MG63 (cell line): ENCODE results near the gene EYA2. TPM values are rescaled to one million over a fixed set of nuclear protein-coding genes. Genes with fewer than 3 reads are reported as not detected.
"Not testable (repeated sequence)": the region's sequence is repeated elsewhere in the genome, so short reads cannot be mapped to it uniquely, and the experiment has no call there.

Experiments used
- DNase-seq: peaks from one replicate; pipeline ENCODE4 v3.0.0-alpha.2; 2020
- H3K27me3 ChIP-seq: fragments of 250-450 bp; sonication (Bioruptor Pico); 2 replicates; pipeline ENCODE4 v1.5.1; 2020; ENCODE audit warnings: mild to moderate bottlenecking, moderate library complexity
- H3K36me3 ChIP-seq: fragments of 250-450 bp; sonication (Bioruptor Pico); 2 replicates; pipeline ENCODE4 v1.5.1; 2020; ENCODE audit warnings: mild to moderate bottlenecking, moderate library complexity
- H3K4me3 ChIP-seq: fragments of 250-450 bp; sonication (Bioruptor Pico); 2 replicates; pipeline ENCODE4 v1.5.1; 2020; ENCODE audit warnings: mild to moderate bottlenecking, moderate library complexity
- H3K9me3 ChIP-seq: fragments of 250-450 bp; sonication (Bioruptor Pico); 2 replicates; pipeline ENCODE4 v1.5.1; 2020; ENCODE audit warnings: mild to moderate bottlenecking, moderate library complexity
- total RNA-seq: library from RNA; depleted of rRNA; stranded (reverse); fragments of >200 nt; shearing (Covaris generic); gene quantifications from 2 replicates; pipeline ENCODE4 v1.2.3, GENCODE V29; 2014; ENCODE audit warnings: low replicate concordance

Gene EYA2
- total RNA-seq, 1 experiment from 2014 or later, result 37.0 TPM

DNA sequence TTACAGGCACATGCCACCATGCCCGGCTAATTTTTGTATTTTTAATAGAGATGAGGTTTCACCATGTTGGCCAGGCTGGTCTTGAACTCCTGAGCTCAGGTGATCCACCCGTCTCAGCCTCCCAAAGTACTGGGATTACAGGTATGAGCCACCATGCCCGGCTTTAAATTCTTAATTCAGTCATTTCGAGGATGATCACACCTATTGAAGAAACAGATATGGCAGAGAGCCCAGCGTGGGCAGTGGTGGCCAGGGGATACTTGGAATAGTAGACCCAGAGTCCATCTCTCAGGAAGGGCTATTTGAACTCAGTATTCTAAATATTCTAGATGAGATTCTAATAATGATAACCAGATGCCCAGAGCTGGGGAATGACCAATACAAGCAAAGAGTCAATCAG is 281.6 kb downstream of the EYA2 start:
- H3K9me3 ChIP-seq, H3K27me3 ChIP-seq, H3K4me3 ChIP-seq, DNase-seq: not testable (repeated sequence)
- H3K36me3 ChIP-seq, result peaks cover 27% of the 10 kb centered on the region

DNA sequence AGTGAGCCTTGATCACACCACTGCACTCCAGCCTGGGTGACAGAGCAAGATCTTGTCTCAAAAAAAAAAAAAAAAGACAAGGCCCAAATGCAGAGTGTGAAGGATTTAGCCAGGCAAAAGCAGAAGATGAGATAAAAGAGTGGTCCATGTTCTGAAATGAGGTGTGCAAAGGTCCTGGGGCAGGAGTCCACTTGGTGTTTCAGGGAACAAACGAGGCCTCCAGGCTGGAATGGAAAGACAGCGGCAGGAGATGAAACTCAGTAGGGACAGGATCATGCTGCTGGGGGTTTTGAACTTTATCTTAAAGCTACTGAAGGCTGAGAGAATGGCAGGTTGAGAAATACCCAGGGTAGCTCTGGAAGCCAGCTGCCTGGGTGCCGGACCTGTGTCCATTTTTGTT is 283.6 kb downstream of the EYA2 start:
- Histone ChIP-seq H3K4me3 (no peak overlapping the region), H3K9me3 (peaks cover 2% of the 10 kb centered on the region; the same call in 1 of the 2 replicates), H3K27me3 (no peaks in the 10 kb centered on the region), H3K36me3 (peaks cover 28% of the 10 kb centered on the region)
- DNase-seq, result no peak

DNA sequence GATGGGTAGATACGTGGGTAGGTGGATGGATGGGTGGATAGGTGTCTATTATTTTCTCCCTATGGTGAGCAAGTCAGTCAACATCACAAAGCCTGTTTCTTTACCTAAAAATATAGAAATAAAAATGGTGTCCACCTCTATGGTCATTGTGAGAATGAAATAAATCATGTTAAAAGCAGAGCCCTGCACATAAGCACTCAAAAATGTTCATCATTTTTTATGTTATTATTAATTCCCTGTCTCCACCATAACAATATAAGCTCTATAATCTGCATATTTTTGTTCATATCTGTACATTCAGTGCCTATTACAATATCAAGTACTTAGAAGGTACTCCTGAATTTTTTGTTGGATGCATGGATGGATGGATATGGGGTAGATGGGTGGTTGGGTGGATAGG is 284.2 kb downstream of the EYA2 start:
- Histone ChIP-seq H3K4me3 (no peak overlapping the region), H3K36me3 (peaks cover 28% of the 10 kb centered on the region), H3K27me3 (no peaks in the 10 kb centered on the region), H3K9me3 (peaks cover 2% of the 10 kb centered on the region; the same call in 1 of the 2 replicates)
- DNase-seq, result no peak

DNA sequence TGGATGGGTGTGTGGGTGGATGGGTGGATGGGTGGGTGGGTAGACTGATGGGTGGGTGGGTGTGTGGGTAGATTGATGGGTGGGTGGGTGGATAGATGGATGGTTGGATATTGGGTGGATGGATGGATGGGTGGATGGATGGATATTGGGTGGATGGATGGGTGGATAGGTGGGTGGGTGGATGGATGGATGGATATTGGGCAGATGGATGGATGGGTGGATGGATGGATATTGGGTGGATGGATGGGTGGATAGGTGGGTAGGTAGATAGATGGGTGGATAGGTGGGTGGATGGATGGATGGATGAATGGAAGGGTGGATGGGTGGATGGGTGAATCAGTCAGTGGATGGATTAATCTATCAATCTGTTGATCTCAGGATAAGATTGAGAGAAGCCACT is 284.6 kb downstream of the EYA2 start:
- Histone ChIP-seq H3K36me3 (peaks cover 24% of the 10 kb centered on the region), H3K27me3 (no peaks in the 10 kb centered on the region), H3K9me3 (peaks cover 2% of the 10 kb centered on the region; the same call in 1 of the 2 replicates), H3K4me3 (no peak overlapping the region)
- DNase-seq, result no peak

DNA sequence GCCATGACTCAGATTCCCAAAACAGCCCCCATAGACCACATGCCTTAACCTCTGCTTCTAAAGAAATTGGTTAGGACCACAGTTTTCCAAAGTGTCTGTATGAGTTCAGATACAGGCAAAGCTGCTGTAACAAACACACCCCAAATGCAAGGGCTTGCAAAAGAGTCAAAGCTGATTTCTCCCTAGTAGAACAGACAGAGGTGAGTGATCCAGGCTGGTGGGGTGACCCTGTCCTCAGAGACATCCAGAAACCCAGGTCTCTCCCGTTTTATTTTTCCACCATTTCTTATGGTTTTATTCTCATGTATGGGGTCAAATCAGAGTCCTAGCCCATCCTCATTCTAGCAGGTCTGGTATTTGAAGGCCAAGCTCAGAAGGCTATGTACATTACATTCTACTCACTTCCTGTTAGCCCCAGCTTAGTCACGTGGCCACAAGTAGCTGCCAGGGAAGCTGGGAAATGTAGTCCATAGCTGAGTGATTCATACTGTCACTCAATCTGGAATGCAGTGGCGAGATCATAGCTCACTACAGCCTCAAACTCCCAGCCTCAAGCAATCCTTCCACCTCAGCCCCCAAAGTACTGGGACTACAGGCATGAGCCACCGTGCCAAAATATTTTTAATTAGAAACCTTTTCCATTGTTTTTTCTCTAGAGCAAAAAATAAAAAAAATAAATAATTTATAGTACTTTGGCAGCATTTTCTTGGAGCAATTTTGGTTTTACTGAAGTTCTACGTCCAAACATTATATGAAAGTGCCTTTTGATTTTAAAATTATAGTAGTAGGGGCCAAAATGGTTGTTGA is 286.6 kb downstream of the EYA2 start:
- Histone ChIP-seq H3K9me3 (peaks cover 2% of the 10 kb centered on the region; the same call in 1 of the 2 replicates), H3K4me3 (no peak overlapping the region), H3K27me3 (no peaks in the 10 kb centered on the region), H3K36me3 (peaks cover 26% of the 10 kb centered on the region)
- peak; percentile 88 for DNase-seq

DNA sequence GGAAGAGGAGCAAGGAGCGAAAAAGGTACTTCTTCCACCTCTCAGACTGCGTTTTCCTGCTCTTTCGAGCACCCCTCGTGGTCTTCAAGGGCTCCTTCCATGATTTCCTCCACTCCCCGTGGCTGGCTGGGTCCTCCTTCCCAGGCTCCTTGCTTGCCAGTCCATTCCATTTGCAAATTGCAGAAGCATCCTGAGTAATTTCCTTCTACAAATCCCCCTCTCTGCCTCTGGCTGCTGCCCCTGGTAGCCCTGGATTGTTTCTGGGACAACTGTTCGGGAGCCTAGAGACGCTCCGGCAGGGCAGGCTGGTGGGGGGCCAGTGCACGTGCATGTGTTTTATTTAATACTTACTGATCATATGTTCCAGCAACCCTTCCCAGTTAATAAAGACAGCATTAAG is 288.7 kb downstream of the EYA2 start:
- H3K9me3 ChIP-seq, result peaks cover 2% of the 10 kb centered on the region; the same call in 1 of the 2 replicates
- H3K4me3 ChIP-seq, result no peak overlapping the region
- no peak for DNase-seq
- H3K36me3 ChIP-seq, result peaks cover 40% of the 10 kb centered on the region
- H3K27me3 ChIP-seq, result no peaks in the 10 kb centered on the region

DNA sequence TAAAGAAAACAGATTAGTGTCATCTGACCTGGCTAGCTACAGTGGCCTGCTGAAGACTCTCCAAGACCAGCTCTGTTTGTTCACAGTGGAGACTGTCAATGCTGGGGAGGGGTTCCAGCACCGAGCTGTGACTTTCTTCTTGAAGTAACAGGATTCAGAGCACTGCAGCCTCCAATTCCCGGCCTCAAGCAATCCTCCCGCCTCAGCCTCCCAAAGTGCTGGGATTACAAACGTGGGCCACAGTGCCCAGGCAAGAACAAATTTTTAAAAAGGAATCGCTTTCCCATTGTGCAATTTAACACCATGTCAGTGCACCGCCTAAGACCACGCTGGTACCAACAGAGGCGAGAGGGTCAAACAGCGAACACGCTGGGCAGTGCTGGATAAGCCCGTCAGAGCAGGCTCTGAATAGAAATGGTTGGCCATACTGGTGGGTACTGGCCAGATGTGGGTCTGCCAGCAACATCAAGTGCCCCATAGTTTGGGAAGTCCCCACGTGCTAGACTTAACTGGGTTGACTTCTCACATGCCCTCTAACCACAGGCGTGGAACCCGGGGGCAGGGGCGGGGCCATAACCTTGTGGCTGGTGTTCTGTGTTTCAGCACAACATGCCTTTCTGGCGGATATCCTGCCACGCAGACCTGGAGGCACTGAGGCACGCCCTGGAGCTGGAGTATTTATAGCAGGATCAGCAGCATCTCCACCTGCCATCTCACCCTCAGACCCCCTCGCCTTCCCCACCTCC is 293.0 kb downstream of the EYA2 start:
- Histone ChIP-seq H3K27me3 (no peaks in the 10 kb centered on the region), H3K9me3 (no peaks in the 10 kb centered on the region), H3K36me3 (peaks cover 26% of the 10 kb centered on the region), H3K4me3 (no peak overlapping the region)
- DNase-seq, result no peak

DNA sequence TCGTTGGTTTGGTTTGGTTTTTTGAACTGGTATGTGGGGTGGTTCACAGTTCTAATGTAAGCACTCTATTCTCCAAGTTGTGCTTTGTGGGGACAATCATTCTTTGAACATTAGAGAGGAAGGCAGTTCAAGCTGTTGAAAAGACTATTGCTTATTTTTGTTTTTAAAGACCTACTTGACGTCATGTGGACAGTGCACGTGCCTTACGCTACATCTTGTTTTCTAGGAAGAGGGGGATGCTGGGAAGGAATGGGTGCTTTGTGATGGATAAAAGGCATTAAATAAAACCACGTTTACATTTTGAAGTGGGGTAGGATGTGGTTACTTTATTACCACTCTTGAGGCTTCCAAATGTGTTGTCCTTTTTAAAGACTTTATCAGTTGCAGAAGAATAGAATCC is 293.9 kb downstream of the EYA2 start:
- peaks cover 17% of the 10 kb centered on the region for H3K36me3 ChIP-seq
- H3K9me3 ChIP-seq, result no peaks in the 10 kb centered on the region
- H3K4me3 ChIP-seq, result no peak overlapping the region
- no peak for DNase-seq
- no peaks in the 10 kb centered on the region for H3K27me3 ChIP-seq

DNA sequence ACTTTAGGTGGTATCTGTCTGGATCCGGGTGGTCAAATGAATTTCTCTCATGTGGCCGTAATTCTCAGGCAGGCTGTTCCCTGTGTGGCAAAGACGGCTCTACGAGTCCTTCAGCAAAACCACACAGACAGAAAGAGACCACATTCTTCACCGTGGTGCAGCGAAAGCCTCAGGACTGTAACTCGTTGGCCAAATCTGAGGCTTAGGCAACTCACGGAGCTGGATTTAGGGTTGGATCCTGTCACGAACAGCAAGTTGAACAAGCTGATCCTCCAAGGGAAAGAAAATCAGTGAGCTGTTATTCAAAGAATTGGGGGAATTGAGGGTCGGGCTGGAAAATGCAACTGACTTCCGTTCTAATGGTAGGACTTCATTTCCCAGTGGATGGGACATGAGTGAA is 294.4 kb downstream of the EYA2 start:
- DNase-seq, result no peak
- no peaks in the 10 kb centered on the region for H3K9me3 ChIP-seq
- peaks cover 17% of the 10 kb centered on the region for H3K36me3 ChIP-seq
- no peak overlapping the region for H3K4me3 ChIP-seq
- H3K27me3 ChIP-seq, result no peaks in the 10 kb centered on the region

DNA sequence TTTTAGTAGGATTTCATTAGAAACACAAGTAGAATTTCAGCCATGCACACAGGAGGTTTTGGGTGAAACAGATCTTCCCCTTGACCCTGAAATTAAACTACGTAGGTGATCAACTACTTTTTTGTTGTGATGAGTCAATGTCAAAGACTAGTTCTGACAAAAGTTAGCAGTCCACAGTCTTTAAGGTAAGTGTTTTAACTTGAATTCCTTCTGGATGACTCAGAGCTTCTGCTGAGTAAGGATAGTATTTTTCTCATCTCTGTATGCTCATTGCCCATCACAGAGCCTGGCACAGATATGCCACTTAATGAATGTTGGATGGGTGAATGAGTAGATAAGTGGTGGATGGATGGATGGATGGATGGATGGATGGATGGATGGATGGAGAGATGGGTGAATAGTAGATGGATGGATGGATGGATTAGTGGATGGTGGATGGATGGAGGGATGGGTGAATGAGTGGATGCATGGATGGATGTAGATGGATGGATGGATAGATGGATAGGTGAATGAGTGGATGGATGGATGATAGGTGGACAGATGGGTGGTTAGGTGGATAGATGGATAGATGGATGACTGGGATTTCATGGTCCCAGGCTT is 296.5 kb downstream of the EYA2 start:
- H3K4me3 ChIP-seq, result no peak overlapping the region
- H3K27me3 ChIP-seq, result no peaks in the 10 kb centered on the region
- DNase-seq, result no peak
- H3K36me3 ChIP-seq, result peaks cover 15% of the 10 kb centered on the region
- H3K9me3 ChIP-seq, result no peaks in the 10 kb centered on the region

DNA sequence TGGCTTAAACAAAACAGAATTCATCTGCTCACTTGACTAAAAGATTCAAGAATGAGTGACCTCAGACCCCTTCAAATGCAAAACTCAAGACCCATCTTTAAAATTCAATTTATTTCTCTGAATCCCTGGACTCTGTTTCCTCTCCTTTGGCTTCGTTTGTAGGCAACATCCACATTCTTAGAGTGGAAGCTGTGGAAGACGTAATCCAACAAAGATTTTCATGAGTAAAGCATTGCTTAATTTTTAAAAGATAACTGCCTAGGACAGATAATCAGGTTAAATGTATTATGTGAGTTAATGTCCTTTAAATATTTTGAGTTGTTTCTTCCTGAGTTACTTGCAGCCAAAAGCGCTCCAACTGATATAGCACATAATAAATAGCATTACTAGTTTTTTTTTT is 297.3 kb downstream of the EYA2 start:
- no peaks in the 10 kb centered on the region for H3K27me3 ChIP-seq
- no peak for DNase-seq
- no peaks in the 10 kb centered on the region for H3K9me3 ChIP-seq
- peaks cover 12% of the 10 kb centered on the region for H3K36me3 ChIP-seq
- no peak overlapping the region for H3K4me3 ChIP-seq

DNA sequence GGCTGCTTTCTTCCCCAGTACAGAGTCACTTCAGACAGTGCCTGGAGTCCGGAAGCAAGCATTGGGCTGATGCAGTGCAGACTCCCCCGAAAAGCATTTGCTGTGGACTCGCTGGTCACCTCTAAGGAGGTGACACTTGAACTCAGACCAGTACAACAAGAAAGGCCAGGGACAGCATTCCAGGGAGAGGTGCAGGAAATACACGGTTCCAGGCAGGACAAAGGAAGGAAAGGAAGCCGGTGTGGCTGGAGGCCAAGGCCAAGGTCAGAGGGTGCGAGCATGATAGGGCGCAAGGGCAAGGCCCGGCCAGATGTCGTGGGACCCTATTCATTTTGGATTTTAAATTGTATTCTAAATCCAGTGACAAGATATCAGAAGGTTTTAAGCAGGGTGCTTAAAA is 300.9 kb downstream of the EYA2 start:
- DNase-seq, result no peak
- no peak overlapping the region for H3K4me3 ChIP-seq

DNA sequence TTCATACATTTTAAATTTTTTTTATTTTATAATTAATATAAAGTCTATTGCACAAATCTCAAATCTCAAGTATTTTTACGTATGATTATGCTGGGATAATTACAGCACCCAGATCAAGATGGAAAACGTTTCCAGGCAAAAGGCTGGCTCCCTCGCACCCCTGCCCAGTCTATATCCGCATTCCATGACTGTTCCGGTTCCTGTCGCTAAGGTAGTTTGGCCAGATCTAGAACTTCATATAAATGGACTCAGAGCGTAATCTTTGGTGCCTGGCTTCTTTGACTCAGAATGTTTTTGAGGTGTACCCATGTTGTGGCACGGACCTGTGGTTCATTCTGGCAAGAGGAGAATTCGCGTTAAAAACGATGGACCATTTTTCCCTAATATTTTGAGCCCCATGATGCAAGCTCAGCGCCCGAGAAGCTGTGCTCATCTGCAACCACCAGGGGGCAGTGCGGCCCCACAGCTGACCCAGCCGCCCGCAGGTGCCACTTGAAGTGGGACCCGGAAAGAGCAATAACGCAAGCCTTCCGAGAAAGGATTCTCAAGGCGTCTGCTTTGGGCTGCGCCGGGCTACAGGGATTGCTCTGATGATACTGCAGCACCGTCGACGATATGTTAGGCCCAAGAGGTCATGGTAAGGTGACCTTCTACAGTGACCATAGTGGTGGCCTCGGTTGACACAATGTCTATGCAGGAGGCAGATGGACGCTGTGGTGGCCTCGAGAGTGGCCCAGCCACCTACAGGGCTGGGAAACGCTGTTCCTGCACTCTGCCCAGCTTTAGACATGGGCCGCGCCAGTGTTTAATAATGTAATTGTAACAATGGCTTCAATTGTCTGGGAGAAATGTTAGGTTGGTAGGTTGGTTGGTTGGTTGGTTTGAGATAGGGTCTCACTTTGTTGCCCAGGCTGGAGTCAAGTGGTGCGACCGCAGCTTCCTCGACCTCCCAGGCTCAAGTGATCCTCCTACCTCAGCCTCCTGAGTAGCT is 301.7 kb downstream of the EYA2 start:
- peak; percentile 59 for DNase-seq
- H3K27me3 ChIP-seq, result no peaks in the 10 kb centered on the region
- H3K9me3 ChIP-seq, result no peaks in the 10 kb centered on the region
- no peak overlapping the region for H3K4me3 ChIP-seq
- H3K36me3 ChIP-seq, result no peaks in the 10 kb centered on the region

More for the DNA sequence above, 300.9 kb downstream of the EYA2 start:
- no peaks in the 10 kb centered on the region for H3K27me3 ChIP-seq
- no peaks in the 10 kb centered on the region for H3K9me3 ChIP-seq
- H3K36me3 ChIP-seq, result no peaks in the 10 kb centered on the region

DNA sequence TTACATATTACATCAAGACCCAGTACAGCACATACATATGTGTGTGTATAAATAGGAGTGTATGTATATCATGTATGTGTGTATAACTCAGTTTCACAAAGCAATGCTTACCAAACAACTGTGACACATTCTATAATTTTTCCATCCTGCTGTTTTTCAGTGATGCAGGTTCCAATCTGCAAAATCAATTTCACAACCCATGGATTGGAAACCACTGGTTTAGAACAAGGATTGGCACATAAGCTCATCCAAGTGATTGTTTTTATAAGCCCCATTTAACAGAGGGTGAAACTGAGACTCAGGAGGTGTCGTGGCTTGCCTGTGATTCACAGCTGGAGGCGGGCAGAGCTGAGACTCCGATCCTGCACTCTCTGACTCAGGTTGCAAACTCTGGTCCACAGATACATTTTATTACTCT is 303.6 kb downstream of the EYA2 start:
- Histone ChIP-seq H3K4me3 (no peak overlapping the region), H3K27me3 (no peaks in the 10 kb centered on the region), H3K9me3 (no peaks in the 10 kb centered on the region), H3K36me3 (no peaks in the 10 kb centered on the region)
- DNase-seq, result no peak

DNA sequence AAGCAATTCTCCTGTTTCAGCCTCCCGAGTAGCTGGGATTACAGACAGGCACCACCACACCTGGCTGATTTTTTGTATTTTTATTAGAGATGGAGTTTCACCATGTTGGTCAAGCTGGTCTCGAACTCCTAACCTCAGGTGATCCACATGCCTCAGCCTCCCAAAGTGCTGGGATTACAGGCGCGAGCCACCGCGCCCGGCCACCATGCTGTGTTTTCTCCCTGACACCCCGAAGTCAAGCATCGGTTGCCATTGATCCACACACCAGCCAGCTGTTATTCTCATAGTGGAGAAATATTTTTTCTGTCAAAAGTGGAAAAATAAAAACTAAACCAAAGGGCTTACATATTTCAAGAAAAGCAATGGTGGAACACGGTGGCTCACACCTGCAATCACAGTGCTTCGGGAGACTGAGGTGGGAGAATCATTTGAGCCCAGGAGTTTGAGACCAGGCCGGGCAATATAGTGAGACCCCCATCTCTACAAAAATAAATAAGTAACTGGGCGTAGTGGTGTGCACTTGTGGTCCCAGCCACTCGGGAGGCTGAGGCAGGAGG is 304.4 kb downstream of the EYA2 start:
- H3K4me3 ChIP-seq, result no peak overlapping the region
- H3K36me3 ChIP-seq, result no peaks in the 10 kb centered on the region
- H3K27me3 ChIP-seq, result no peaks in the 10 kb centered on the region
- no peaks in the 10 kb centered on the region for H3K9me3 ChIP-seq
- no peak for DNase-seq

DNA sequence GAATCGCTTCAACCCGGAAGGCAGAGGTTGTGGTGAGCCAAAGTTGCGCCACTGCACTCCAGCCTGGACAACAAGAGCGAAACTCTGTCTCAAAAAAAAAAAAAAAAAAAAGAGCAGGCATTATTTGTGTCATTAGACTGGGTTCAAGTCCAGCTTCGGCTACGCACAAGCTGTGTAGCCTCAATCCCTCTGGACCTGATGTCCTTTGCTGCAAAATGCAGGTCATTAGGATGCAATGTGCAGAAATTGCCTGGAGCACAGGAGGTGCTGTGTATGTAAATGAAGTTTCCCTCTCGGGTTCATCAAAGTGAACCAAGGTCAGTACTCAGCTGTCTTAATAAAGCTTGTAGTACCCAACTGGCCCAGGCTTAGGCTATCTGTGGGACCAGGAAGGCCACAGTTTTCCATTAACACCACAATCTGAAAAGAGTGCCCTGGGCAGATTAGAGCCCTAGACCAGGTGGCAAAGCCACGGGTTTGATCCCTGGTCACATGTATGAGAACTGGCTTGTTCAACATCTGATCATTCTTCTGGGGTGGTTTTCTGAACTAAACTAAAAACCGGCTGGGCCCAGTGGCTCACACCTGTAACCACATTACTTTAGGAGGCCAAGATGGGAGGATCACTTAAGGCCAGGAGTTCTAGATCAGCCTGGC is 306.6 kb downstream of the EYA2 start:
- DNase-seq, result no peak
- Histone ChIP-seq H3K4me3 (no peak overlapping the region), H3K27me3 (no peaks in the 10 kb centered on the region), H3K36me3 (no peaks in the 10 kb centered on the region), H3K9me3 (no peaks in the 10 kb centered on the region)
